Stimulated activated naive B cell treated with anti-CD40 and anti-IgM and Interleukin-4, amounts not matched to agents 10 μg/mL and 1 μg/mL and 100 μg/mL, for 72 hours (primary cell): ENCODE results near the gene TAOK1.

ENCODE experiments used
- ATAC-seq, 2 donors: fragments of 150-1000 bp; cut with Tn5 transposase; replicated peaks; 2 replicates each; pipeline ENCODE4 v1.10.0; 2021; ENCODE audit warnings: moderate library complexity in 1 of 2
- DNase-seq: peaks from one replicate; pipeline ENCODE4 v3.0.0; 2021
- H3K27ac Mint-ChIP-seq: one replicate; pipeline ENCODE4 v1.8.0; 2022; ENCODE audit warnings: mild to moderate bottlenecking, mixed read lengths
- H3K27me3 Mint-ChIP-seq, 2 donors: one replicate each; pipeline ENCODE4 v1.8.0; 2022; ENCODE audit warnings: mixed read lengths in 2 of 2
- H3K36me3 Mint-ChIP-seq, 2 donors: one replicate each; pipeline ENCODE4 v1.8.0; 2022; ENCODE audit warnings: mixed read lengths in 2 of 2, mild to moderate bottlenecking in 1 of 2
- H3K4me1 Mint-ChIP-seq, 2 donors: one replicate each; pipeline ENCODE4 v1.8.0; 2022; ENCODE audit warnings: mixed read lengths in 2 of 2, mild to moderate bottlenecking in 1 of 2
- H3K4me3 Mint-ChIP-seq, 2 donors: one replicate each; pipeline ENCODE4 v1.8.0; 2022; ENCODE audit warnings: mild to moderate bottlenecking in 2 of 2, mixed read lengths in 2 of 2, moderate library complexity in 1 of 2
- H3K9me3 Mint-ChIP-seq, 2 donors: one replicate each; pipeline ENCODE4 v1.8.0; 2022; ENCODE audit warnings: mixed read lengths in 2 of 2, mild to moderate bottlenecking in 1 of 2

TAOK1 gene

GRCh38 chr17:29394761-29395160 lies 4.6 kb downstream of the TAOK1 start:
- Mint-ChIP-seq H3K27ac (no peak overlapping the region), H3K4me1 (peaks cover 11 to 46% of the 10 kb centered on the region in 2 donors), H3K9me3 (no peaks in the 10 kb centered on the region), H3K4me3 (no peak overlapping the region), H3K36me3 (peaks cover 12 to 14% of the 10 kb centered on the region in 2 donors), H3K27me3 (no peaks in the 10 kb centered on the region)
- no peak for ATAC-seq
- no peak for DNase-seq

GRCh38 chr17:29396066-29396465 lies 5.9 kb downstream of the TAOK1 start:
- H3K27ac Mint-ChIP-seq, result no peak overlapping the region
- peaks cover under 1 to 3% of the 10 kb centered on the region in 2 donors for H3K9me3 Mint-ChIP-seq
- H3K4me3 Mint-ChIP-seq, result no peak overlapping the region
- H3K4me1 Mint-ChIP-seq, result peaks cover 9 to 51% of the 10 kb centered on the region in 2 donors
- no peak for DNase-seq
- ATAC-seq, result no peak
- peaks cover 18% of the 10 kb centered on the region in 2 donors for H3K36me3 Mint-ChIP-seq
- no peaks in the 10 kb centered on the region for H3K27me3 Mint-ChIP-seq

DNA sequence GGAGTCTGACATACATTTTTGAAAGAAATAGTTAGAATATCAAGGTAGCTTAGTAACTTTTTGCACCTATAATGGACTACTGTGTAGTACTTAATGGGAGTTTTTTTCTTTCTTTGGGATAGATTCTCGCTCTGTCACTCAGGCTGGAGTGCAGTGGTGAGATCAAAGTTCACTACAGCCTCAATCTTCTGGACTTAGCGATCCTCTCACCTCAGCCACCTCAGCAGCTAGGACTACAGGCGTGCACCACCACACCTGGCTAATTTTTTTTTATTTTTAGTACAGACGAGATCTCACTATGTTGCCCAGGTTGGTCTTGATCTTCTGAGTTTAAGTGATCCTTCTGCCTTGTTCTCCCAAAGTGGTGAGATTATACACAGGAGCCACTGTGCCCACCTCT lies 9.5 kb downstream of the TAOK1 start:
- no peaks in the 10 kb centered on the region for H3K27me3 Mint-ChIP-seq
- DNase-seq (no peak), ATAC-seq (no peak)
- peaks cover 13 to 34% of the 10 kb centered on the region in 2 donors for H3K4me1 Mint-ChIP-seq
- peaks cover 24 to 38% of the 10 kb centered on the region in 2 donors for H3K36me3 Mint-ChIP-seq
- H3K27ac Mint-ChIP-seq, result no peak overlapping the region
- peaks cover 5 to 8% of the 10 kb centered on the region in 2 donors for H3K9me3 Mint-ChIP-seq
- H3K4me3 Mint-ChIP-seq, result no peak overlapping the region

DNA sequence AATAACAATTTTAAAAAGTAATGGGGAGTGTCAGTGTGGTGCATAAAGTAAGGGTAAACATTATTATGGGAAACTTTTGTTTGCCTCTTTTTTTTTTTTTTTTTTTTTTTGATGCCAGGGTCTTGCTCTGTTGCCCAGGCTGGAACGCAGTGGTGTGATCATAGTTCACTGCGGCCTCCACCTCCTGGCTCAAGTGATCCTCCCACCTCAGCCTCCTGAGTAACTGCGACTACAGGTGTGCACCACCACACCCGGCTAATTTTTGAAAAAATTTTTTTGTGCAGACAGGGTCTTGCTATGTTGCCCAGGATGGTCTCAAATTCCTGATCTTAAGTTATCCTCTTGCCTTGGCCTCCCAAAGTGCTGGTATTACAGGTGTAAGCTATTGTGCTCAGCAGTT lies 10.7 kb downstream of the TAOK1 start:
- Mint-ChIP-seq H3K27ac (peak overlapping the region; percentile 47), H3K9me3 (peaks cover 5 to 8% of the 10 kb centered on the region in 2 donors), H3K36me3 (peaks cover 22 to 36% of the 10 kb centered on the region in 2 donors), H3K4me3 (no peak overlapping the region), H3K4me1 (peaks cover 13 to 31% of the 10 kb centered on the region in 2 donors), H3K27me3 (no peaks in the 10 kb centered on the region)
- no peak for ATAC-seq
- no peak for DNase-seq

GRCh38 chr17:29401258-29401657 lies 11.1 kb downstream of the TAOK1 start:
- peaks cover 14 to 35% of the 10 kb centered on the region in 2 donors for H3K4me1 Mint-ChIP-seq

GRCh38 chr17:29407856-29408255 lies 17.7 kb downstream of the TAOK1 start:
- Mint-ChIP-seq H3K36me3 (peaks cover 21 to 51% of the 10 kb centered on the region in 2 donors), H3K4me3 (no peak overlapping the region), H3K9me3 (no peaks in the 10 kb centered on the region), H3K27me3 (no peaks in the 10 kb centered on the region), H3K27ac (no peak overlapping the region), H3K4me1 (peaks cover 14 to 44% of the 10 kb centered on the region in 2 donors)
- ATAC-seq (no peak), DNase-seq (no peak)

More at GRCh38 chr17:29401258-29401657, 11.1 kb downstream of the TAOK1 start:
- DNase-seq, result peak; percentile 23
- H3K27ac Mint-ChIP-seq, result peak overlapping the region; percentile 47
- H3K36me3 Mint-ChIP-seq, result peaks cover 25 to 40% of the 10 kb centered on the region in 2 donors
- ATAC-seq, result peak; percentile 86 to 91
- H3K27me3 Mint-ChIP-seq, result no peaks in the 10 kb centered on the region
- H3K9me3 Mint-ChIP-seq, result peaks cover 5 to 8% of the 10 kb centered on the region in 2 donors
- no peak overlapping the region for H3K4me3 Mint-ChIP-seq

DNA sequence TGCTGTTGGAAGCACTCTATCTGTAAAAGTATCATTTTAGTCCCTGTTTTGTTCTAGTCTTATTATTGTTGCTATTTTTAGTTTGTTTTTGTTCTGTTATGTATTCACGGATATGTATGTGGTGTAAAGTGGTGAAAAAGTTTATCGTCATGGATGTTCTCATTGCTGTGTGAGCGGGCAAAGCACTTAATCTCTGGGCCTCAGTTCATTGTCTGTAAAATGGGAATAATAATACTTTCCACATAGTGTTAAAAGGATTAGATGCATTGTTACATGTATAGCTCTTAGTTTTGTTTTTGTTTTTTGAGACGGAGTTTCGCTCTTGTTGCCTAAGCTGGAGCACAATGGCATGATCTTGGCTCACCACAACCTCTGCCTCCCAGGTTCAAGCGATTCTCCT lies 19.8 kb downstream of the TAOK1 start:
- ATAC-seq (no peak), DNase-seq (no peak)
- H3K27me3 Mint-ChIP-seq, result no peaks in the 10 kb centered on the region
- H3K36me3 Mint-ChIP-seq, result peaks cover 21 to 44% of the 10 kb centered on the region in 2 donors
- no peaks in the 10 kb centered on the region for H3K9me3 Mint-ChIP-seq
- peaks cover 12 to 45% of the 10 kb centered on the region in 2 donors for H3K4me1 Mint-ChIP-seq
- H3K4me3 Mint-ChIP-seq, result no peak overlapping the region
- H3K27ac Mint-ChIP-seq, result no peak overlapping the region

- no peaks in the 10 kb centered on the region for H3K27me3 Mint-ChIP-seq
- ATAC-seq, result no peak
- peaks cover 16 to 27% of the 10 kb centered on the region in 2 donors for H3K36me3 Mint-ChIP-seq
- no peak overlapping the region for H3K4me3 Mint-ChIP-seq
- peaks cover 11 to 25% of the 10 kb centered on the region in 2 donors for H3K4me1 Mint-ChIP-seq
- H3K27ac Mint-ChIP-seq, result no peak overlapping the region
- no peaks in the 10 kb centered on the region for H3K9me3 Mint-ChIP-seq
- DNase-seq, result no peak
Observed at GRCh38 chr17:29412780-29413565, 22.8 kb downstream of the TAOK1 start.

GRCh38 chr17:29420128-29420527 lies 30.0 kb downstream of the TAOK1 start:
- peak overlapping the region; percentile 31 for H3K27ac Mint-ChIP-seq
- no peaks in the 10 kb centered on the region for H3K9me3 Mint-ChIP-seq
- DNase-seq, result no peak
- H3K36me3 Mint-ChIP-seq, result peaks cover 14 to 18% of the 10 kb centered on the region in 2 donors
- ATAC-seq, result no peak
- H3K4me1 Mint-ChIP-seq, result peaks cover 0 to 20% of the 10 kb centered on the region in 2 donors
- no peak overlapping the region for H3K4me3 Mint-ChIP-seq
- H3K27me3 Mint-ChIP-seq, result no peaks in the 10 kb centered on the region

DNA sequence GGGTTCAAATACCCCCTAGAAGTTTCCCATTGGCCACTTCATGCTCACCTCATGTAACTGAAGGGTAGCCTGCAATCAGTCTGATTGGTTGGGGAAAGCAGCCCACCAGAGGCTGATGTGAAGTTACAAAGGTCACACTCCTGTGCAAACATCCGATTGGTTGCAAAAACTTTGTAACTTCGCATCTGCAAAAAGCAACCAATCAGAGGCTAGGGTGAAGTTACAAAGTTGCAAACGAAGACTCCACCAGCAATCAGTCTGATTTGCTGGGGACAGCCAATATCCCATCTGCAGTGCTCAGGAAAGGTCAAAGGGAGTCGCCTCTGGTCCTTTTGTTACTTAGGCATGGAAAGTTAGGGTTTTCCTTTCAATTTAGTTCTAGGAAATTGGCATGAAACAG lies 40.1 kb downstream of the TAOK1 start:
- H3K27me3 Mint-ChIP-seq, result no peaks in the 10 kb centered on the region
- DNase-seq (no peak), ATAC-seq (no peak)
- H3K27ac Mint-ChIP-seq, result no peak overlapping the region
- H3K36me3 Mint-ChIP-seq, result peaks cover 17 to 24% of the 10 kb centered on the region in 2 donors
- no peak overlapping the region for H3K4me3 Mint-ChIP-seq
- peaks cover 21 to 38% of the 10 kb centered on the region in 2 donors for H3K4me1 Mint-ChIP-seq
- no peaks in the 10 kb centered on the region for H3K9me3 Mint-ChIP-seq

DNA sequence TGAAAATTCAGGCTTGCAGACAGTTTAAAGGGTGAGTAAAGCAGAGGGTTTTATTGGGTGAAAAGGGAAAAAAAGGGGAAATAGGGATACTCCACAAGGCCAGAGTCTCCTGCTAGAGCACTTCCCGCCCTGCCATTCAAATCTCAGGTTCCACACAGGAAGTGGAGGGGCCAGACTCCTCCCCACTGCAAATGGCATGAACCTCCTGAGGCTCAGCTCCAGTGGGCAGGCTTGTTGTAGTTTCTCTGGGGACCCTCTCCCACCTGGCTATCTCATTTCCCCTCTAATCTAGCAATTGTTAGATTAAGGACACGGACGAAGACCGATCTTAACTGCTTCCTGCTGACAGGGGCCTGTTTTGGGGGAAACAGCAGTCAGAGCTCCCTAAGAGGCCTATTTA lies 43.4 kb downstream of the TAOK1 start:
- Mint-ChIP-seq H3K36me3 (peaks cover 4 to 14% of the 10 kb centered on the region in 2 donors), H3K4me3 (peak overlapping the region in 1 of 2 donors; percentile 34), H3K4me1 (peaks cover 18 to 32% of the 10 kb centered on the region in 2 donors), H3K27me3 (no peaks in the 10 kb centered on the region), H3K9me3 (no peaks in the 10 kb centered on the region), H3K27ac (peak overlapping the region; percentile 82)
- DNase-seq (no peak), ATAC-seq (peak; percentile 46 to 61)

- Mint-ChIP-seq H3K27ac (no peak overlapping the region), H3K9me3 (no peaks in the 10 kb centered on the region), H3K4me1 (peaks cover 18 to 22% of the 10 kb centered on the region in 2 donors), H3K27me3 (no peaks in the 10 kb centered on the region), H3K4me3 (no peak overlapping the region), H3K36me3 (peaks cover 7 to 13% of the 10 kb centered on the region in 2 donors)
- DNase-seq (no peak), ATAC-seq (no peak)
Observed at GRCh38 chr17:29434550-29434949, 44.4 kb downstream of the TAOK1 start.

GRCh38 chr17:29442451-29442850 lies 52.3 kb downstream of the TAOK1 start:
- no peak overlapping the region for H3K4me3 Mint-ChIP-seq
- no peak overlapping the region for H3K27ac Mint-ChIP-seq
- H3K36me3 Mint-ChIP-seq, result peaks cover 4 to 19% of the 10 kb centered on the region in 2 donors
- no peaks in the 10 kb centered on the region for H3K9me3 Mint-ChIP-seq
- no peaks in the 10 kb centered on the region for H3K27me3 Mint-ChIP-seq
- peaks cover 15 to 50% of the 10 kb centered on the region in 2 donors for H3K4me1 Mint-ChIP-seq
- DNase-seq (no peak), ATAC-seq (no peak)

GRCh38 chr17:29443041-29443739 lies 53.0 kb downstream of the TAOK1 start:
- H3K36me3 Mint-ChIP-seq, result peaks cover 4 to 19% of the 10 kb centered on the region in 2 donors
- peaks cover 15 to 57% of the 10 kb centered on the region in 2 donors for H3K4me1 Mint-ChIP-seq
- H3K9me3 Mint-ChIP-seq, result no peaks in the 10 kb centered on the region
- DNase-seq, result no peak
- ATAC-seq, result no peak
- H3K4me3 Mint-ChIP-seq, result no peak overlapping the region
- H3K27ac Mint-ChIP-seq, result no peak overlapping the region
- no peaks in the 10 kb centered on the region for H3K27me3 Mint-ChIP-seq
